Astrocyte (in vitro differentiated cells and primary cell): ENCODE measurements around the gene TK1. TPM values are rescaled to one million over a fixed set of nuclear protein-coding genes. Genes with fewer than 3 reads are reported as not detected.
A peak's percentile ranks its signal among the peaks of the same experiment; 100 is the strongest.

Source experiments
- DNase-seq: peaks from one replicate; pipeline ENCODE4 v3.0.0-alpha.2; 2010; ENCODE audit warnings: low read depth
- FAIRE-seq: peaks from 2 replicates; lab custom pipeline; 2011; peaks lifted over from hg19 to GRCh38; lab: Jason Lieb, UNC
- H2AFZ ChIP-seq: 2 replicates; pipeline ENCODE4 v1.6.0; 2012; ENCODE audit warnings: low read depth, low read length, inconsistent platforms
- H3K27ac ChIP-seq: 2 replicates; pipeline ENCODE4 v1.5.1; 2011; ENCODE audit warnings: low read depth, low read length, inconsistent platforms
- H3K27me3 ChIP-seq: 2 replicates; pipeline ENCODE4 v1.6.0; 2011; ENCODE audit warnings: low read length, inconsistent platforms; ENCODE audit not compliant: insufficient read depth
- H3K36me3 ChIP-seq: 2 replicates; pipeline ENCODE4 v1.5.1; 2011; ENCODE audit warnings: low read length, inconsistent platforms; ENCODE audit not compliant: insufficient read depth
- H3K4me1 ChIP-seq: 2 replicates; pipeline ENCODE4 v1.5.1; 2011; ENCODE audit warnings: low read length, inconsistent platforms; ENCODE audit not compliant: insufficient read depth
- H3K4me2 ChIP-seq: 2 replicates; pipeline ENCODE4 v1.6.0; 2012; ENCODE audit warnings: low read length, inconsistent platforms
- H3K4me3 ChIP-seq: 2 replicates; pipeline ENCODE4 v1.5.1; 2011; ENCODE audit warnings: low read depth, mild to moderate bottlenecking, low read length, inconsistent platforms; ENCODE audit not compliant: insufficient read depth
- H3K79me2 ChIP-seq: 2 replicates; pipeline ENCODE4 v1.6.0; 2012; ENCODE audit warnings: mild to moderate bottlenecking, low read length, inconsistent platforms; ENCODE audit not compliant: insufficient read depth
- H3K9ac ChIP-seq: 2 replicates; pipeline ENCODE4 v1.6.0; 2012; ENCODE audit warnings: mild to moderate bottlenecking, low read length, inconsistent platforms
- H3K9me3 ChIP-seq: 2 replicates; pipeline ENCODE4 v1.5.1; 2012; ENCODE audit warnings: low read depth, mild to moderate bottlenecking, low read length, inconsistent platforms; ENCODE audit not compliant: insufficient read depth
- H4K20me1 ChIP-seq: 2 replicates; pipeline ENCODE4 v1.6.0; 2012; ENCODE audit warnings: low read length, inconsistent platforms; ENCODE audit not compliant: insufficient read depth
- H3K27ac Mint-ChIP-seq: one replicate; pipeline ENCODE4 v1.8.0; 2021; ENCODE audit warnings: mild to moderate bottlenecking, mixed read lengths; ENCODE audit not compliant: unreplicated experiment
- H3K27me3 Mint-ChIP-seq: one replicate; pipeline ENCODE4 v1.8.0; 2021; ENCODE audit warnings: low read depth, mixed read lengths; ENCODE audit not compliant: unreplicated experiment
- H3K36me3 Mint-ChIP-seq: one replicate; pipeline ENCODE4 v1.8.0; 2021; ENCODE audit warnings: low read depth, mixed read lengths; ENCODE audit not compliant: unreplicated experiment
- H3K4me1 Mint-ChIP-seq: one replicate; pipeline ENCODE4 v1.8.0; 2021; ENCODE audit warnings: low read depth, mixed read lengths; ENCODE audit not compliant: unreplicated experiment
- H3K4me3 Mint-ChIP-seq: one replicate; pipeline ENCODE4 v1.8.0; 2021; ENCODE audit warnings: mild to moderate bottlenecking, moderate library complexity, mixed read lengths; ENCODE audit not compliant: unreplicated experiment
- H3K9me3 Mint-ChIP-seq: one replicate; pipeline ENCODE4 v1.8.0; 2021; ENCODE audit warnings: mild to moderate bottlenecking, mixed read lengths; ENCODE audit not compliant: unreplicated experiment
- CTCF ChIP-seq: IDR thresholded peaks from 2 replicates; pipeline ENCODE4 v1.5.1; 2011; ENCODE audit warnings: low read depth, mild to moderate bottlenecking, inconsistent platforms, low read length, moderate library complexity; ENCODE audit not compliant: insufficient read depth
- EZH2 ChIP-seq: IDR thresholded peaks from 2 replicates; pipeline ENCODE4 v1.6.1; 2012; ENCODE audit warnings: mild to moderate bottlenecking, low read length, inconsistent platforms; ENCODE audit not compliant: insufficient read depth
- total RNA-seq: library from RNA; stranded (reverse); gene quantifications from 2 replicates; pipeline ENCODE4 v1.2.1, GENCODE V29; 2021

TK1 gene
- total RNA-seq, 1 donor from 2014 or later = 7.5 TPM

- no peak for FAIRE-seq
- Histone ChIP-seq H3K36me3 (no peaks in the 10 kb centered on the region), H3K27ac (no peak overlapping the region), H2AFZ (no peak overlapping the region), H3K4me1 (peaks cover 11% of the 10 kb centered on the region), H3K79me2 (no peaks in the 10 kb centered on the region), H3K9ac (no peak overlapping the region), H3K4me3 (no peak overlapping the region), H3K27me3 (peaks cover 15% of the 10 kb centered on the region), H3K9me3 (no peaks in the 10 kb centered on the region), H3K4me2 (no peak overlapping the region), H4K20me1 (no peaks in the 10 kb centered on the region)
- Mint-ChIP-seq H3K4me3 (no peak overlapping the region), H3K36me3 (no peaks in the 10 kb centered on the region), H3K27me3 (peaks cover 20% of the 10 kb centered on the region), H3K9me3 (no peaks in the 10 kb centered on the region), H3K4me1 (peaks cover 2% of the 10 kb centered on the region), H3K27ac (no peak overlapping the region)
- no peak for DNase-seq
- TF ChIP-seq EZH2 (peak; percentile 50), CTCF (no peak)
Observed at GRCh38 chr17:78131172-78132083, 55.4 kb downstream of the TK1 start.

GRCh38 chr17:78130437-78131101 lies 56.3 kb downstream of the TK1 start, which contains the start of gene TMC8:
Gene TMC8 (plus strand): TSS chr17:78130771. CDS start chr17:78131589, 818 bp downstream.
- H3K27ac ChIP-seq = no peak within 1 kb of the TSS
- peaks cover 11% of the 10 kb centered on the region for H3K4me1 ChIP-seq
- H2AFZ ChIP-seq = no peak within 1 kb of the TSS
- TF ChIP-seq CTCF = no peak
- no peak for TF ChIP-seq EZH2
- no peaks in the 10 kb centered on the region for H4K20me1 ChIP-seq
- FAIRE-seq (no peak), DNase-seq (no peak)
- no peak within 1 kb of the TSS for H3K27ac Mint-ChIP-seq
- no peaks in the 10 kb centered on the region for H3K36me3 ChIP-seq
- H3K27me3 ChIP-seq = peaks cover 15% of the 10 kb centered on the region
- H3K27me3 Mint-ChIP-seq = peaks cover 15% of the 10 kb centered on the region
- H3K36me3 Mint-ChIP-seq = no peaks in the 10 kb centered on the region
- no peak within 1 kb of the TSS for H3K4me3 Mint-ChIP-seq
- H3K9me3 Mint-ChIP-seq = no peaks in the 10 kb centered on the region
- H3K79me2 ChIP-seq = no peaks in the 10 kb centered on the region
- no peak within 1 kb of the TSS for H3K4me3 ChIP-seq
- H3K9ac ChIP-seq = no peak within 1 kb of the TSS
- H3K4me1 Mint-ChIP-seq = peaks cover 2% of the 10 kb centered on the region
- no peaks in the 10 kb centered on the region for H3K9me3 ChIP-seq
- no peak within 1 kb of the TSS for H3K4me2 ChIP-seq
